ENCODE data around the gene HSPA12B. TPM values are rescaled to one million over a fixed set of nuclear protein-coding genes. Genes with fewer than 3 reads are reported as not detected.

The HSPA12B gene
- total RNA-seq, 1 donor from 2014 or later = not detected

- peak within 1 kb of the TSS; percentile 79 for H3K27ac Mint-ChIP-seq (ENCODE audit: unreplicated experiment)
- peaks cover 2% of the 10 kb centered on the region for H3K36me3 Mint-ChIP-seq (ENCODE audit: unreplicated experiment)
- H3K4me1 Mint-ChIP-seq (ENCODE audit: unreplicated experiment) = peaks cover 43% of the 10 kb centered on the region
- H3K9me3 Mint-ChIP-seq (ENCODE audit: unreplicated experiment) = no peaks in the 10 kb centered on the region
- TF ChIP-seq CTCF (IDR thresholded peaks at IDR 0.05) = peak; percentile 65
- peak; percentile 91 for DNase-seq (ENCODE audit: extremely low spot score, unreplicated experiment)
- no peaks in the 10 kb centered on the region for H3K27me3 Mint-ChIP-seq (ENCODE audit: unreplicated experiment)
- peak within 1 kb of the TSS; percentile 65 for H3K4me3 Mint-ChIP-seq (ENCODE audit: unreplicated experiment)
Observed at GRCh38 chr20:3781153-3781910, 48.8 kb downstream of the HSPA12B start, which contains the start of gene SPEF1. SPEF1 (minus strand) TSS chr20:3781448; CDS start chr20:3781287, 161 bp downstream.

GRCh38 chr20:3782597-3782996 lies 50.1 kb downstream of the HSPA12B start:
- Mint-ChIP-seq H3K36me3 (ENCODE audit: unreplicated experiment) (peaks cover 2% of the 10 kb centered on the region), H3K27ac (ENCODE audit: unreplicated experiment) (peak overlapping the region; percentile 24), H3K27me3 (ENCODE audit: unreplicated experiment) (no peaks in the 10 kb centered on the region), H3K4me3 (ENCODE audit: unreplicated experiment) (no peak overlapping the region), H3K4me1 (ENCODE audit: unreplicated experiment) (peaks cover 42% of the 10 kb centered on the region), H3K9me3 (ENCODE audit: unreplicated experiment) (no peaks in the 10 kb centered on the region)
- no peak for DNase-seq (ENCODE audit: extremely low spot score, unreplicated experiment)
- no peak for TF ChIP-seq CTCF (IDR thresholded peaks at IDR 0.05)

DNA sequence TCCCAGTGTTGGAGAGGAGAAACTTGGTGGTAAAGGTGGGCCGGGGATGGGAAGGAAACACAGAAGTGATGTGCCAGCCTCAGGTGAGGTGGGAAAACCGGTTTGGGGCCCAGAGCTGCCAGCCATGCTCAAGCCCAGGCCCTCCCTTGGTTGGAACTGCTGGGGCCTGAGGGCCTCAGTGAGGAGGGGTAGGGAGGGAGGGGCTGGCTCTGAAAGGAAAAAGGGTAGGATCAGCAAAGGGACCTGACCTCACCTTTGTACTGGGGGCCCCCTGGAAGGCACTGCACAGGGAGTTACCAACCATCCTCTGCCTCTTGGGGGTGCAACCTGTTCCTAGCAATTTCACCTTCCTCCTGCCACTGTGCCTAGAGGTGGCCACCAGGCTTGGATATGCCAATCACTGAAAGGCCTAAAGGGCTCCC lies 50.6 kb downstream of the HSPA12B start:
- no peak for DNase-seq (ENCODE audit: extremely low spot score, unreplicated experiment)
- Mint-ChIP-seq H3K27me3 (ENCODE audit: unreplicated experiment) (no peaks in the 10 kb centered on the region), H3K27ac (ENCODE audit: unreplicated experiment) (peak overlapping the region; percentile 24)

GRCh38 chr20:3783511-3784195 lies 51.2 kb downstream of the HSPA12B start:
- DNase-seq (ENCODE audit: extremely low spot score, unreplicated experiment) = no peak
- Mint-ChIP-seq H3K27ac (ENCODE audit: unreplicated experiment) (peak overlapping the region; percentile 9), H3K4me3 (ENCODE audit: unreplicated experiment) (peak overlapping the region; percentile 14), H3K27me3 (ENCODE audit: unreplicated experiment) (no peaks in the 10 kb centered on the region), H3K4me1 (ENCODE audit: unreplicated experiment) (peaks cover 42% of the 10 kb centered on the region), H3K9me3 (ENCODE audit: unreplicated experiment) (no peaks in the 10 kb centered on the region), H3K36me3 (ENCODE audit: unreplicated experiment) (peaks cover 2% of the 10 kb centered on the region)
- TF ChIP-seq CTCF (IDR thresholded peaks at IDR 0.05) = no peak

More for the DNA sequence above, 50.6 kb downstream of the HSPA12B start:
- peaks cover 39% of the 10 kb centered on the region for H3K4me1 Mint-ChIP-seq (ENCODE audit: unreplicated experiment)
- H3K36me3 Mint-ChIP-seq (ENCODE audit: unreplicated experiment) = peaks cover 2% of the 10 kb centered on the region
- no peak for TF ChIP-seq CTCF (IDR thresholded peaks at IDR 0.05)
- peak overlapping the region; percentile 14 for H3K4me3 Mint-ChIP-seq (ENCODE audit: unreplicated experiment)
- no peaks in the 10 kb centered on the region for H3K9me3 Mint-ChIP-seq (ENCODE audit: unreplicated experiment)

Measured in osteocyte (in vitro differentiated cells).